ENCODE results near the gene CBFA2T2.
"Not testable (repeated sequence)": the region's sequence is repeated elsewhere in the genome, so short reads cannot be mapped to it uniquely, and the experiment has no call there.

The CBFA2T2 gene

DNA sequence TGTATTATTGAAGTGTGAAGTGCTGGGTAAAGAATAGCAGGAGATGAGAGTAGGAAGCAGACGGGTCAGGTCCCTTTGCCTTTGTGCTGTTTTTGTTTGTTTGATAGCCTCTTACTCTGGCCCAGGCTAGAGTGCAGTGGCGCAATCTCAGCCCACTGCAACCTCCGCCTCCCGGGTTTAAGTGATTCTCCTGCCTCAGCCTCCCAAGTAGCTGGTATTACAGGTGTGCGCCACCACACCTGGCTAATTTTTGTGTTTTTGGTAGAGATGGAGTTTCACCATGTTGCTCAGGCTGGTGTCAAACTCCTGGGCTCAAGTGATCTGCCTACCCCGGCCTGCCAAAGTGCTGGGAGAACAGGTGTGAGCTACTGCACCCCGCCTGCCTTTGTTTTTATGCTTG, 18.1 kb downstream of the CBFA2T2 start:
- DNase-seq, result not testable (repeated sequence)

DNA sequence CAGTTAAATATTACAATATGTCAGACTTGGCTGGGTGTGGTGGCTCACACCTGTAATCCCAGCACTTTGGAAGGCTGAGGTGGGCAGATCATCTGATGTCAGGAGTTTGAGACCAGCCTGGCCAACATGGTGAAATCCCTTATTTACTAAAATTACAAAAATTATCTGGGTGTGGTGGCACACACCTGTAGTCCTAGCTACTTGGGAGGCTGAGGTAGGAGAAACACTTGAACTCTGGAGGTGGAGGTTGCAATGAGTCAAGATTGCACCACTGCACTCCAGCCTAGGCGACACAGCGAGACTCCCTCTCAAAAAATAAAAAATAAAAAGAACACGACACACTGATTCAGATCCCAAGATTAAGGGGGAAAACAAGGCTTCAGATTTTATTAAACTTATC, 19.2 kb downstream of the CBFA2T2 start:
- not testable (repeated sequence) for DNase-seq

DNA sequence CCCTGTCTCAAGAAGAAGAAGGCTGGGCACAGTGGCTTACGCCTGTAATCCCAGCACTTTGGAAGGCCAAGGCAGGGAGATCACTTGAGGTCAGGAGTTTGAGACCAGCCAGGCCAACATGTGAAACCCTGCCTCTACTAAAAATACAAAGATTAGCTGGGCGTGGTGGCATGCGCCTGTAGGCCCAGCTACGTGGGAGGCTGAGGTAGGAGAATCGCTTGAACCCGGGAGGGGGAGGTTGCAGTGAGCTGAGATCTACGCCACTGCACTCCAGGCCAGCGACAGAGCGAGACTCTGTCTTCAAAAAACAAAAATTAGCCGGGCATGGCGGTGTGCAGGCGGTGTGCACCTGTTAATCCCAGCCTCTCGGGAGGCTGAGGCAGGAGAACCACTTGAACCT, 22.0 kb downstream of the CBFA2T2 start:
- not testable (repeated sequence) for DNase-seq

DNA sequence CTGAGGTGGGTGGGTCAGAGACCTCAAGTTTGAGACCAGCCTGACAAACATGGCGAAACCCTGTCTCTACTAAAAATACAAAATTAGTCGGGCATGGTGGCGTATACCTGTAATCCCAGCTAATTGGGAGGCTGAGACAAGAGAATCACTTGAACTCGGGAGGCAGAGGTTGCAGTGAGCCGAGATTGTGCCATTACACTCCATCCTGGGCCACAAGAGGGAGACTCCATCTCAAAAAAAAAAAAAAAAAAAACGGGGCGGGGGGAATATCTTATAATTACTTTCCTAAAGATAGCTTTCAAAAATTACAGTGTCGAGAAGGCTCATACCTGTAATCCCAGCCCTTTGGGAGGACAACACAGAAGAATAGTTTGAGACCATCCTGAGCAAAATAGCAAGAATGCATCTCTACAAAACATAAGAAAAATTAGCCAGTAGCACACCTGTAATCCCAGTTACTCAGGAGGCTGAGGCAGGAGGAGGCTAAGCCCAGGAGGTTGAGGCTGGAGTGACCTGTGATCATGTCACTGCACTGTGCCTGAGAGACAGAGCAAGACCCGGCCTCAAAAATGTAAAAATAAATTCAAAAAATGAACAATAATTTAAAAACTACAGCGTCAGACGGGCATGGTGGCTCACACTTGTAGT, 25.8 kb downstream of the CBFA2T2 start:
- no peak for DNase-seq

DNA sequence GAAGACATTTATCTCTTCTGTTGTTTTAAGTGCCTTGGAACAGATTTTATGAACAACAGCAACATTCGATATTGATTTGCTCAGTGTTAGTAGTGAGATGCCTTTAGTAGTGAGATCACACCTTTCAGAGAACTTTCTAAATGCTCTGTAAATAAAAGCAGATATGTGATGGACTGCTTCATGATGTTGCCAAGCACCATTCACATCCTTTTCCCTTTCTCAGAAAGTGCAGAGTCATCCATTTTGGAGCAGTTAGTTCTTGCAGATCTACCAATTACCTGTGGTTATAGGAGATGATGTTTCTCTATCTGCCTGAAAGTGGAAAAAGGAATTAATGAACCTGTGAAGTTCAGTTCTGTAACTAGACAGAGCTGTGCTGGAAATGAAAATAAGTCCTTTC, 27.0 kb downstream of the CBFA2T2 start:
- DNase-seq, result no peak

GRCh38 chr20:33518071-33518470, 28.2 kb downstream of the CBFA2T2 start:
- no peak for DNase-seq

DNA sequence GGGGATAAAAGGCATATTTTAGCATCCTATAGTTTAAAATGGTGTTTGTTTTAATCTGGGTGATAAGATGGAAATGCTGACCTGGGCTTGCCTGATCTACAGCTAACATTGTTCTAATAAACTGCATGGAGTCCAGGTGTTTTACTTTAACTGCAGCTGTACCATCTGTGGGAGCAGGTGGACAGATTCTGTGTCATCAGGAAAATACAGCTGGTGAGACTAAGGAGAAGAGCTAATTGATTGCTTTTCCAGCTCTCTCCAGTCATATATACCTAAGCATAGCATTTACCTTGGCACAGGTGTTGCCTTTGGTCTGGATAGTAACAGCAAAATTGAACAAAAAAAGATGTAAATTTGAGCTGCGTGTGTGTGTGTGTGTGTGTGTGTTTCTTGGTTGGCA, 31.6 kb downstream of the CBFA2T2 start:
- no peak for DNase-seq

DNA sequence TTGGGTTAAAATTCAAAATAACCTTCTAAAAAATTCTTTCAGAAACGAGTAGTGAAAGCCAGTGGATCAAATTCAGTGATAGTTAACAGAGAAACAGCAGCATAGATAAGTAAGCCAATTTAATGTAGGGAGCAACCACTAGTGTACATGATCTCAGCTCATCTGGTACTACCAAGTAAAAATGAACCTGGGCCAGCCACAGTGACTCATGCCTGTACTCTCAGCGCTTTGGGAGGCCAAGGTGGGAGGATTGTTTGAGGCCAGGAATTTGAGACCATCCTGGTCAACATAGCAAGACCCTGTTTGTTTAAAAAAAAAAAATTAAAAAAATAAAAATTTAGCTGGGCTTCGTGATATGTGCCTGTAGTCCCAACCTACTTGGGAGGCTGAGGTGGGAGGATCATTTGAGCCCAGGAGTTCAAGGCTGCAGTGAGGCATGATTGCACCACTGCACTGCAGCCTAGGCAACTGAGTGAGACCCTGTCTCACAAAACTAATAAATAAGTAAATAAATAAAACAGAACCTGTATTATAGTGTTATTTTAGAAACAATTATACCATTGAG, 32.4 kb downstream of the CBFA2T2 start:
- DNase-seq, result no peak

DNA sequence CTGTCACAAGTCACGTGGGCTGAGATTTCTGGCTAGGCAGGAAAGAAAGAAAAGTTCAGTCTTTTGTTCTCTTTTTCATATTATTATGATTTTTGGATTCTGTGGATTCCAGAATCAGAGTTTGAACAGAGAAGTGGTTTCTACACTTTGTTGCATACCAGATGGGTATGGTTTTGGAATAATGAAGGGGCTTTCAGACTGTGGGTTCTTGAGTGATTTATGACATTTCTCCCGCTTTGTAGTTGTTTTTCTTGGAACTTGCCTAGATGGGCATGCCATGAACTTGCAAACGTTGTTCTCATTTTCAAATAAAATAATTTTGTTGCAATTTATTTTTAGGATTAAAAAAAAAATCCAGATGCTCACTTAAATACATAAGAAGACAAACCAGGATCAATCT, 34.4 kb downstream of the CBFA2T2 start:
- no peak for DNase-seq

- DNase-seq, result no peak
Measured at GRCh38 chr20:33526769-33527168, 36.9 kb downstream of the CBFA2T2 start.

GRCh38 chr20:33531047-33531877, 41.4 kb downstream of the CBFA2T2 start:
- DNase-seq, result no peak

DNA sequence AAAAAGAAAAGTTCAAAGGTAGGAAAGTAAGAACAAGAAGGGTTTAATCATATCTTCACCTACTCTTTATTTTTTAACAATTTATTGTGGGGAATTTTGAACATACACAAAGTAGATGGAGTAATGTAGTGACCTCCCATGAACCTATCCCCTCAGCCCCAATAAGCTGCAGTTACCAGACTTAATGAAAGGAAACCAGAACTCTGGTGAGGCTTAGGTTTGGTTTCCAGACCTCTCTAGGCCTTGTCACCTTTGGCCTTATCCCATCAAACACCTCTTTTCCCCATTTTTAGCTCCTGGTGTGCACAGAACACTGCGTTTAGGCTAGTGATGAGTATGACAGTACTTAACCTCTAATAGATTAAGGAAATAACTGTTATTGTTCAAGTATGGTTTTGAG, 42.0 kb downstream of the CBFA2T2 start:
- no peak for DNase-seq

- no peak for DNase-seq
Measured at GRCh38 chr20:33532753-33533459, 43.0 kb downstream of the CBFA2T2 start.

DNA sequence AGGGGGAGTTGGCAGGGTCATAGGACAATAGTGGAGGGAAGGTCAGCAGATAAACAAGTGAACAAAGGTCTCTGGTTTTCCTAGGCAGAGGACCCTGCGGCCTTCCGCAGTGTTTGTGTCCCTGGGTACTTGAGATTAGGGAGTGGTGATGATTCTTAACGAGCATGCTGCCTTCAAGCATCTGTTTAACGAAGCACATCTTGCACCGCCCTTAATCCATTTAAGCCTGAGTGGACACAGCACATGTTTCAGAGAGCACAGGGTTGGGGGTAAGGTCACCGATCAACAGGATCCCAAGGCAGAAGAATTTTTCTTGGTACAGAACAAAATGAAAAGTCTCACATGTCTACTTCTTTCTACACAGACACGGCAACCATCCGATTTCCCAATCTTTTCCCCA, 45.8 kb downstream of the CBFA2T2 start:
- DNase-seq, result not testable (repeated sequence)

DNA sequence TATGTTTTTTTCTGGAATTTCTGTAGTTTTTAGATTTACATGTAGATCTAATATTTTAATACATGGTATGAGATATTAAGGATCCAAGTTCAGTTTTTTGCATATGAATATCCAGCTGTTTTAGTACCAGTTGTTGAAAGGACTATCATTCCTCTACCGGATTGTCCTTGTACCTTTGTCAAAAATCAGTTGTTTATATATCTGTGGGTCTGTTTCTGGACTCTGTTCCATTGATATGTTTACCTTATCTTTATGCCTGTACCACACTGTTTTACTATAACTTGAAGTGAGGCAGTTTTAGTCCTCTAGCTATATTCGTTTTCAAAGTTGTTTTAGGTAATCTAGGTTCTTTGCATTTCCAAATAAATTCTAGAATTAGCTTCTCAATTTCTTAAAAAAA, 47.7 kb downstream of the CBFA2T2 start:
- no peak for DNase-seq

DNA sequence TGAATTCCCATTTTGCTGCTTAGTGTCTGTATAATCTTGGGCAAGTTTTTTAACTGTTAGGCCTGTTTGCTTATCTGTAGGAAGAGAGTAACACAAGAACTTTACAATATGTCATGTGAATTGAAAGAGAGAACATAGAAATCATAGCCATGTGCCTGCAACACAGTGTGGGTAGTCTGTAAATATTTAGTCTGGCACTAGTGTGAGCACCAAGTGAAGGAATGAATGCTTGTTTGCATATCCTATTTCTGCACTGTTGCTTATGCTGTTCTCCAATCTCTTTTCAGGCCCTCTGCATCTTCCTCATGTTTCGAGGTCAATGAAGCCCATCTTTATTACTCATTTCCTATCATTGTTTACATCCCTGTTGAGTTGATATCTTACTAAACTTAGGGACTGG, 49.2 kb downstream of the CBFA2T2 start:
- DNase-seq, result no peak

DNA sequence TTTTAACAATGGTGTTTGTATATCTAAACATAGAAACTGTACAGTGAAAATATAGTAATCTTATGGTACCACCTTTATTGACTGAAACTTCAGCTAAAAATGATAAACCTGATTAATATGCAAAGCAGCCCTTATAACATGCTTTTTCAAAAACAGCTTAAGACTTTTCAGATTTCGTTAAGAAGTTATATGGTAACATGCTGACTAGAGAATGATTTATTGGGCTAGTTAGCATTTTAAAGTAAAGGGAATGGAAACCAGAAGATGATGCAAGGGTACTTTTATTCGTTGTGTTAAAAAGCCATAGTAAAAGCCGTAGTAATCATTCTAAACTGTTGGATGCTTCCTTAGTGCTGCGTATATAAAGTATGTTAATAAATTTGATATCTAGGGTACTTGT, 50.5 kb downstream of the CBFA2T2 start:
- DNase-seq, result no peak

DNA sequence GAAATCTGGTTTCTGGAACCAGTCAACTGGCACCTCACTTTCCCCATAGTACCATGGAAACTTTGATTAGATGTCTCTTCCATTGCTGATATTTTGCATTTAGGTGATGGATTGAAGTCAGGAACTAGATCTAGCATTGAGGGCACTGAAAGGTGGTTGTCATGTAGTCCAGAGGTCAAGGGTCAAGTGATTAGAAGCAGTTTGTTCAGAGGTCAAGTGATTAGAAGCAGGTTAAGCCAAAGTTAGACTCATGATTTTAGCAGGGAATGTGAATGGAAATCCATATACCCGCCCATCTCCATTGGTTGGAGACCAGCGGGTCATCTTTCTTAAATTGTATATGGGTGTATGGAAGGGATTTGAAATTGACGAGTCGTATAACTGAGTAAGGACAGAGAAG, 51.2 kb downstream of the CBFA2T2 start:
- DNase-seq, result no peak

DNA sequence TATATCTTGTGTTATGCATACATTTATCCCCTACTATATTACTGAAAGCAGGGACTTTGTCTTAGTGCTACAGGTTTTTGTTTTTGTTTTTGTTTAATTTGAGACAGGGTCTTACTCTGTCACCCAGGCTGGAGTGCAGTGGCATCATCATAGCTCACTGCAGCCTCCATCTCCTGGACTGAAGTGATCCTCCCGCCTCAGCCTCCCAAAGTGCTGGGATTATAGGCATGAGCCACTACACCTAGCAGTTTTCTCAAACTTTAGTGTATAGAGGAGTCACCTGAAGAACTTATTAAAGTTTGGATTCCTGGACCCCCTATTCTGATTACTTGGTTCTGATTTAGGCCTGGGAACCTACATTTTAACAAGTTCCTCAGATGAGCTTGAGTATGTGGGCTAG, 51.9 kb downstream of the CBFA2T2 start:
- DNase-seq, result no peak

- no peak for DNase-seq
Measured at GRCh38 chr20:33545763-33546162, 55.9 kb downstream of the CBFA2T2 start.

DNA sequence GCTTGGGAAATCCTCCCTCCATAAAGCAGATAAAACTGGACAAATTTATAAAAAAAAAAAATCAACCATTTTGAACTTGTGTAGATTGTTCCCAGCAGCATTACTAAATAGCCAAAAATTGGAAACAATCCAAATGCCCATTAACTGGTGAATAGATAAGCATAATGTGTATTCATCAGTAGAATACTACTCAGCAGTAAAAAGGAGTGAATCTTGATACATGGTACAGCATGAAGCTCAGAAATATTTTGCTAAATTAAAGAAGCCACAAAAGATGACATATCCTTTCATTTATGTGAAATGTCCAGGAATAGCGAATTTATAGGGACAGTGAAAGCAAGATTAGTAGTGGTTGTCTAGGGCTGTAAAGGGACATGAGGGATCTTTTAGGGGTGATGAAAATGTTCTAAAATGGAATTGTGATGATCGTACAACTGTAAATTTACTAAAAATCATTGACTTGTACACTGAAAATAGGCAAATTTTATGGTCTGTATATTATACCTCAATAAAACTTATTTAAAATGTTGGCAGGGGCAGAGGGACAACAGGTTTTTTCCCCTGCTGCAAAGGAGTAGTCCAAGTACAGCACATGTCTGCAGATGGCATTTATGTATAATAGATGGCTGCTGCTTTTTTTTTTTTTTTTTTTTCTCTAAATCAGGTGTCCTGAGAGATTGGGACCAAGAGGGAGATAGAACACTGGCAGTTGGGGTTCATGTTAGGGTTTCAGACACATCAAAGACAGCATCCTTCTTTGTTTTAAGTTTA, 59.5 kb downstream of the CBFA2T2 start:
- DNase-seq, result no peak

DNA sequence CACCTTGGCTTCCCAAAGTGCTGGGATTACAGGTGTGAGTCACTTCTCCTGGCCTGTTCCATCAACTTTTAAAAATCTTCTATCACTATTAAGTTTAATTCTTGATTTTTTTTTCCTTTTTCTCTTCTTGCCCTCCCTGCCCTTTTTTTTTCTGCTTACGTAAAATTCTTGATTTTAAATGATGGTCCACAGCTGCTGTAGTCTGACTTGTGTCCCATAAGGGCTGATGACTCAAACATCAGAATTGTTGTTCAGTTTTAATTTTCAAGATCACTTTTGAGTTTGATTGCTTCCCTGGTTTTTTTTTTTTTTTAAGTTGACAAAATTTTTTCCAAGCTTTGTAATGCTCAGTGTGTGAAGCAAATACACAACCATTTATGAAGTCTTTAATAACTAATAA, 61.9 kb downstream of the CBFA2T2 start:
- DNase-seq, result no peak

DNA sequence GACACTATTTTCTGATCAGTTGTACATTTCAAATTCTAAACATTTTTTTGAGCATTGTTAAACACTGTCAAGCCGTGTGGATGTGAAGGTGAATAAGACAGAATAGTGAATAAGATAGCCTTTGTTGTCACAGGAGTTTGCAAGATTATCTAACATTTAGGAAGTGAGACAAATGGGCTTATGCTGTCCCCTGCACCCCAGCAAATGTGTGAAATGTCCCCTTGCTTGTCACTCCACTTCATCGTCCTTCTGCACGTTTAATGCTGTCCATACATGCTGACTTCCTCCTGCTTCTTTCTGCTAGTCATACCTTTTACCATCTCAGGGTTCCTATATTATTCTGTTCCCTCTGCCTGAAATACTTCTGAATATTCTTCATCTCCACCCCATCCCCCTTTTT, 62.6 kb downstream of the CBFA2T2 start:
- DNase-seq, result no peak

Data from left hindlimb (tissue), 1 donor.